Measurements from ENCODE around the gene HSPH1.

GRCh38 chr13:31138515-31138914 lies 23.2 kb downstream of the HSPH1 start:
- TF ChIP-seq CTCF (IDR thresholded peaks at IDR 0.05) (no peak), POLR2A (IDR thresholded peaks at IDR 0.05) (no peak)
